GM23248 (cell line): Measurements from ENCODE around the gene UGT1A4. TPM values are rescaled to one million over a fixed set of nuclear protein-coding genes. Genes with fewer than 3 reads are reported as not detected.
A peak's percentile ranks its signal among the peaks of the same experiment; 100 is the strongest.
"Not testable (repeated sequence)": the region's sequence is repeated elsewhere in the genome, so short reads cannot be mapped to it uniquely, and the experiment has no call there.

Source experiments
- DNase-seq: peaks from one replicate; pipeline ENCODE4 v3.0.0-alpha.2; 2015
- H2AFZ ChIP-seq: fragments of 200-600 bp; sonication (generic); 2 replicates; pipeline ENCODE4 v1.6.1; 2016; ENCODE audit warnings: antibody characterized with exemption
- H3F3A ChIP-seq: fragments of 200-600 bp; sonication (generic); 2 replicates; pipeline ENCODE4 v1.6.1; 2016; ENCODE audit warnings: mild to moderate bottlenecking, antibody characterized with exemption, mixed run types; ENCODE audit not compliant: insufficient read depth
- H3K27ac ChIP-seq: fragments of 200-600 bp; sonication (generic); 2 replicates; pipeline ENCODE4 v1.5.1; 2016; ENCODE audit warnings: mild to moderate bottlenecking
- H3K27me3 ChIP-seq: fragments of 200-600 bp; sonication (generic); replicated peaks from 2 replicates; pipeline ENCODE4 v1.6.1; 2016; ENCODE audit warnings: mild to moderate bottlenecking; ENCODE audit not compliant: insufficient read depth
- H3K36me3 ChIP-seq: fragments of 200-600 bp; sonication (generic); 2 replicates; pipeline ENCODE4 v1.6.1; 2016; ENCODE audit warnings: low read depth, mild to moderate bottlenecking
- H3K4me1 ChIP-seq: fragments of 200-600 bp; sonication (generic); 2 replicates; pipeline ENCODE4 v1.6.1; 2016; ENCODE audit warnings: mild to moderate bottlenecking; ENCODE audit not compliant: insufficient read depth
- H3K4me2 ChIP-seq: fragments of 200-600 bp; sonication (generic); one replicate; pipeline ENCODE4 v1.6.1; 2016; ENCODE audit warnings: mild to moderate bottlenecking; ENCODE audit not compliant: unreplicated experiment
- H3K4me3 ChIP-seq: fragments of 200-600 bp; sonication (generic); 2 replicates; pipeline ENCODE4 v1.5.1; 2016; ENCODE audit warnings: mild to moderate bottlenecking
- H3K79me2 ChIP-seq: fragments of 200-600 bp; sonication (generic); 2 replicates; pipeline ENCODE4 v1.6.1; 2016; ENCODE audit warnings: mild to moderate bottlenecking; ENCODE audit not compliant: insufficient read depth
- H3K9ac ChIP-seq: fragments of 200-600 bp; sonication (generic); 2 replicates; pipeline ENCODE4 v1.6.1; 2016; ENCODE audit warnings: mild to moderate bottlenecking
- H3K9me2 ChIP-seq: fragments of 200-600 bp; sonication (generic); 2 replicates; pipeline ENCODE4 v1.6.1; 2016; ENCODE audit warnings: mixed run types, mild to moderate bottlenecking, moderate library complexity; ENCODE audit not compliant: insufficient read depth
- H3K9me3 ChIP-seq: fragments of 200-600 bp; sonication (generic); one replicate; pipeline ENCODE4 v1.6.1; 2017; ENCODE audit warnings: low read depth
- H4K20me1 ChIP-seq: fragments of 200-600 bp; sonication (generic); 2 replicates; pipeline ENCODE4 v1.6.0; 2016; ENCODE audit not compliant: insufficient read depth
- EZH2 ChIP-seq: fragments of 200-600 bp; sonication (generic); IDR thresholded peaks from 2 replicates; pipeline ENCODE4 v1.6.1; 2018; ENCODE audit warnings: antibody characterized with exemption, mild to moderate bottlenecking; ENCODE audit not compliant: insufficient read depth, poor library complexity, severe bottlenecking
- EZH2phosphoT487 ChIP-seq: fragments of 200-600 bp; sonication (generic); IDR thresholded peaks from 2 replicates; pipeline ENCODE4 v1.6.1; 2018; ENCODE audit warnings: antibody characterized with exemption, moderate library complexity, mild to moderate bottlenecking, low read depth; ENCODE audit not compliant: insufficient read depth
- WGBS, 2 experiments: methylation state at CpG; one replicate each; pipeline ENCODE4 v1.1.6; 2015 to 2017; ENCODE audit warnings: low lambda C conversion rate in 2 of 2, low coverage in 1 of 2; ENCODE audit errors: missing lambda C conversion rate in 2 of 2; 5-methylcytosine and 5-hydroxymethylcytosine counted together
- in situ Hi-C: fragments of 300-500 bp; cut with MboI; formaldehyde crosslinking; loops from 2 replicates; pipeline ENCODE4 v1.15.0; 2020
- polyA plus RNA-seq: library from polyadenylated mRNA; unstranded; fragments of >200 nt; fragmentation: Nextera tagmentation; extraction: Ambion mirVana; gene quantifications from 2 replicates; pipeline ENCODE4 v1.2.1, GENCODE V29; 2016
- total RNA-seq: library from RNA; depleted of rRNA; stranded (reverse); fragments of >200 nt; shearing (Covaris generic); gene quantifications from 2 replicates; pipeline ENCODE4 v1.2.3, GENCODE V29; 2014

UGT1A4 gene
- total and polyA plus RNA-seq, 2 experiments from 2014 or later, result not detected

DNA sequence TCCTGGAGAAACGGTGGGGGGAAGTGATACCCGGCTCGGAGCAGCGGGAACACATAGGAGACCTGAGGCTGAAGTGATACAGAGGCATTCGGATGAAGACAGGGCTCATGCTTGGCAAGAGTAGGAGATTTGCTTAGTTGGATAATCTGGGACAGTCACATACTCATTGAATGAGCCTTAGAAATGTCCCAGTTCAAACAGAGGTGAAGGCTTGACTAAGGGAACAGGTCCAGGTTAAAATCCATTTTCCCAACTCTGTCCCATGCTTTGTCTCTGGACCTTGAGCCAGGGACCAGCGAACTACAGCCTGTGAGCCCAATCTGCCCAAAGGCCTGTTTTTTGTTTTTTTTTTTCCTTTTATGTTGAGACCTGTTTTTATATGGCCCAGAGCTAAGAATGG is 24.6 kb upstream of the UGT1A4 start:
- Histone ChIP-seq H3K4me2 (no peak overlapping the region), H3K4me3 (no peak overlapping the region), H3K9me3 (no peaks in the 10 kb centered on the region), H3K27me3 (peaks cover 28% of the 10 kb centered on the region), H3K9me2 (no peaks in the 10 kb centered on the region), H2AFZ (no peak overlapping the region), H3K9ac (no peak overlapping the region), H3K79me2 (no peaks in the 10 kb centered on the region), H3K36me3 (no peaks in the 10 kb centered on the region), H3K27ac (no peak overlapping the region), H3K4me1 (no peaks in the 10 kb centered on the region), H3F3A (no peaks in the 10 kb centered on the region), H4K20me1 (no peaks in the 10 kb centered on the region)
- 23 to 24% methylated on average over 6 of the region's 6 CpGs for WGBS, 2 experiments
- no peak for TF ChIP-seq EZH2phosphoT487
- no peak for TF ChIP-seq EZH2
- no peak for DNase-seq
- in situ Hi-C loops, result no loop called here

DNA sequence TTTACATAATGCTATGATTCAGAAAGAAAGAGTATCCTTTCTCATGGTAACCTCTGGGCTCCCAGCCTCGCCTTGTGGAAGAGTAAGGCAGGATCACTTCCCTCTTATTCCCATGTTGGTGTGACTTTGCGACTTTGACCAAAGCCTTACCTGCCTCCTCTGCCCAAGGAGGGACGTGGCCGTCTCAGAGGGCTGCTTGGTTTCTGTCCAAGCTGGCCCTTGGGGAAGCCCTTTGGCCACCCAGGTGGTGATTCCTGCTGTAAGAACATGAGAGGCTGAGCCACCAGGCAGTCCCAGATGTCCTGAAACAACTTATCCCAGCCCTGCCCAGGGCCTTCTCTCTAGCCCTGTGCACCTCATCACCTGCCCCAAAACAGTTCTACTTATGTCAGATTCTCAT is 19.8 kb upstream of the UGT1A4 start:
- no peaks in the 10 kb centered on the region for H3K36me3 ChIP-seq
- no peak overlapping the region for H3K4me2 ChIP-seq
- H2AFZ ChIP-seq, result no peak overlapping the region
- H3K9ac ChIP-seq, result no peak overlapping the region
- H3K9me3 ChIP-seq, result no peaks in the 10 kb centered on the region
- 37 to 42% methylated on average over 4 of the region's 4 CpGs for WGBS, 2 experiments
- no peaks in the 10 kb centered on the region for H3K79me2 ChIP-seq
- H3K27ac ChIP-seq, result no peak overlapping the region
- H3K27me3 ChIP-seq, result peaks cover 12% of the 10 kb centered on the region; the same call in 1 of the 2 replicates
- no peaks in the 10 kb centered on the region for H3K4me1 ChIP-seq
- no peaks in the 10 kb centered on the region for H3F3A ChIP-seq
- no peak for TF ChIP-seq EZH2phosphoT487
- H3K9me2 ChIP-seq, result no peaks in the 10 kb centered on the region
- H3K4me3 ChIP-seq, result no peak overlapping the region
- in situ Hi-C loops, result no loop called here
- no peaks in the 10 kb centered on the region for H4K20me1 ChIP-seq
- DNase-seq, result no peak

DNA sequence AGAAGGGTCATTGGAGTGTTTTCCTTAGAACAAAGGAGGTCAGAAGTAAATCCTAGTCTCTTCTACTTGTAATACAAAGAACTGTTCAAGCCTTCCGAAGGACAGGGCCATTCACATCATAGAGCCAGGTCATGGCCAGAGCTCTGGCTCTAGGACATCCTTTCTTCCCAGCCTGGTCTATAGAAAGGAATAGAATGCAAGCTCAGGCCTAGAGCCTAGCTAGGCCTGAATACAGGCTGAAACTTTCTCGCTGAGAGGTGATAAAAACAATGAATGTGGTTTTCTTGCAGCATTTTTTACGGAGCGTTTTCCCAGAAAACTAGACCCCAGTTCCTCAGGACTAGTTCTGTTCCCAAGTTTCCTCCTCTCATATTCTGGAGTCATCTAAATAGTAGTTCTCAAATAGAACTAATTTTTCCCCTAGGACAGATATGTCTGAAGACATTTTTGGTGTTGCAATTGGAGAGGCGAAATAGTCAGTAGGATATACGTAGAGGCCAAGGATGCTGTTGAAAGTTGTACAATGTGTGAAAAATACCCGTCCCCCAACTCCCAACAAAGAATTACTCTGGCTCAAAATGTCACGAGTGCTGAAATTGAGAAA is 19.0 kb upstream of the UGT1A4 start:
- H3K27me3 ChIP-seq, result peaks cover 12% of the 10 kb centered on the region; the same call in 1 of the 2 replicates
- no peaks in the 10 kb centered on the region for H3K9me3 ChIP-seq
- H4K20me1 ChIP-seq, result no peaks in the 10 kb centered on the region
- no peaks in the 10 kb centered on the region for H3F3A ChIP-seq
- H3K4me1 ChIP-seq, result no peaks in the 10 kb centered on the region
- no peaks in the 10 kb centered on the region for H3K36me3 ChIP-seq
- in situ Hi-C loops, result no loop called here
- TF ChIP-seq EZH2phosphoT487 (no peak), EZH2 (no peak)
- no peaks in the 10 kb centered on the region for H3K79me2 ChIP-seq
- H3K9me2 ChIP-seq, result no peaks in the 10 kb centered on the region
- no peak overlapping the region for H3K4me2 ChIP-seq
- no peak overlapping the region for H2AFZ ChIP-seq
- no peak overlapping the region for H3K4me3 ChIP-seq
- H3K9ac ChIP-seq, result no peak overlapping the region
- H3K27ac ChIP-seq, result peak overlapping the region; percentile 61
- DNase-seq, result no peak
- WGBS, 2 experiments, result 58 to 66% methylated on average over 8 of the region's 8 CpGs

DNA sequence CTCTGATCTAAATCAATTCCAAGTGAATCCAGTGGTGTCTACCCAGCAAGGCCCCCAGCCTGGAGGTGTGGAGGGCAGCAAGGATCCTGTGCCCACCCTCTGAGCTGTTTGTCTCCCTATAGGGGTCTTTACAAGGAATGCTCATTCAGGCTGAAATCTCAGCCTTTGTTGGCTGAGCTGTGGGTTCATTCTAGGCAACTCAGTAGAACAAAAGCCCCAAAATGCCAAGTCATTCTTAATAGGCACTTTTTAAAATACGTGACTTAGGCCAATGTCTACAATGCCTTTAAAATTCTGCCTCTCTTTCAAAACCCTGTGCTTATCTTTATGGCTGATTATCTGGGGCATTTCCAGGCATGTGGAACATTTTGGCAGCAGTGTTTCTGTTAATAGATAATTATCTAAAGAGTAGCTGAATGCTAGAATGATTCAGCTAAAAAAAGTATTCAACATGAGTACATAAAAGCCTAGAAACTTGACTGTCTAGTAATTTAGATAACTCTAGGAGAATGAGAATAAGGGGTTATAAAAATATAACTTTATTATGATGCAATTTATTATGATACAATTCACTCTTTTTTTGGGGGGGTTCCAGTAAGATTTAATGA is 18.4 kb upstream of the UGT1A4 start:
- Histone ChIP-seq H3F3A (no peaks in the 10 kb centered on the region), H3K36me3 (no peaks in the 10 kb centered on the region), H3K9me2 (no peaks in the 10 kb centered on the region), H3K9me3 (no peaks in the 10 kb centered on the region), H2AFZ (no peak overlapping the region), H3K4me2 (no peak overlapping the region), H3K79me2 (no peaks in the 10 kb centered on the region), H4K20me1 (no peaks in the 10 kb centered on the region), H3K4me3 (no peak overlapping the region), H3K4me1 (no peaks in the 10 kb centered on the region), H3K9ac (no peak overlapping the region), H3K27ac (peak overlapping the region; percentile 61), H3K27me3 (peaks cover 12% of the 10 kb centered on the region; the same call in 1 of the 2 replicates)
- peak; percentile 43 for DNase-seq
- no peak for TF ChIP-seq EZH2phosphoT487
- no peak for TF ChIP-seq EZH2
- 14 to 37% methylated on average over 1 of the region's 1 CpG for WGBS, 2 experiments
- in situ Hi-C loops, result no loop called here

DNA sequence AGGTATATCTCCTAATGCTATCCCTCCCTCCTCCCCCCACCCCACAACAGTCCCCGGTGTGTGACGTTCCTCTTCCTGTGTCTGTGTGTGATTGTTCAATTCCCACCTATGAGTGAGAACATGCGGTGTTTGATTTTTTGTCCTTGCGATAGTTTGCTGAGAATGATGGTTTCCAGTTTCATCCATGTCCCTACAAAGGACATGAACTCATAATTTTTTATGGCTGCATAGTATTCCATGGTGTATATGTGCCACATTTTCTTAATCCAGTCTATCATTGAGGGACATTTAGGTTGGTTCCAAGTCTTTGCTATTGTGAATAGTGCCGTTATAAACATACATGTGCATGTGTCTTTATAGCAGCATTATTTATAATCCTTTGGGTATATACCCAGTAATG is 17.7 kb upstream of the UGT1A4 start:
- H3K4me2 ChIP-seq, DNase-seq, H3K4me1 ChIP-seq, H3K9ac ChIP-seq, H3F3A ChIP-seq, in situ Hi-C loops, H3K27ac ChIP-seq, H3K9me3 ChIP-seq, H3K36me3 ChIP-seq, H4K20me1 ChIP-seq, H3K79me2 ChIP-seq, H3K4me3 ChIP-seq, H3K9me2 ChIP-seq, H2AFZ ChIP-seq: not testable (repeated sequence)
- 70 to 72% methylated on average over 5 of the region's 5 CpGs for WGBS, 2 experiments
- peaks cover 12% of the 10 kb centered on the region; the same call in 1 of the 2 replicates for H3K27me3 ChIP-seq
